DND-41 (cell line): ENCODE results near the gene SREBF2.

Experiments used
- CTCF ChIP-seq: IDR thresholded peaks from 2 replicates; pipeline ENCODE4 v1.5.1; 2012; ENCODE audit warnings: borderline replicate concordance, low read length, moderate library complexity, mild to moderate bottlenecking; ENCODE audit not compliant: poor library complexity, severe bottlenecking; ENCODE audit errors: extremely low read depth
- EZH2 ChIP-seq: IDR thresholded peaks from 3 replicates; pipeline ENCODE4 v1.6.1; 2012; ENCODE audit warnings: borderline replicate concordance, low read depth, mild to moderate bottlenecking, moderate library complexity, low read length, inconsistent platforms; ENCODE audit not compliant: severe bottlenecking

- TF ChIP-seq CTCF (no peak), EZH2 (no peak)
These were observed 83.0 kb downstream of the SREBF2 start for GRCh38 chr22:41915786-41916493.
